GM12865 (cell line): ENCODE measurements around the gene XPNPEP3.
"Not testable (repeated sequence)": the region's sequence is repeated elsewhere in the genome, so short reads cannot be mapped to it uniquely, and the experiment has no call there.

ENCODE experiments used
- DNase-seq: peaks from one replicate; pipeline ENCODE4 v3.0.0; 2010; ENCODE audit warnings: low read depth
- H3K4me3 ChIP-seq: 2 replicates; pipeline ENCODE4 v1.5.1; 2011; ENCODE audit warnings: mild to moderate bottlenecking, low read depth, low read length, control low read depth
- TF ChIP-seq, protein P1 (sequence below): IDR thresholded peaks from 2 replicates; pipeline ENCODE4 v1.5.1; 2011; ENCODE audit warnings: low read length, control low read depth, low read depth, inconsistent platforms; ENCODE audit not compliant: insufficient read depth; ENCODE audit errors: missing control alignments

XPNPEP3 gene

DNA sequence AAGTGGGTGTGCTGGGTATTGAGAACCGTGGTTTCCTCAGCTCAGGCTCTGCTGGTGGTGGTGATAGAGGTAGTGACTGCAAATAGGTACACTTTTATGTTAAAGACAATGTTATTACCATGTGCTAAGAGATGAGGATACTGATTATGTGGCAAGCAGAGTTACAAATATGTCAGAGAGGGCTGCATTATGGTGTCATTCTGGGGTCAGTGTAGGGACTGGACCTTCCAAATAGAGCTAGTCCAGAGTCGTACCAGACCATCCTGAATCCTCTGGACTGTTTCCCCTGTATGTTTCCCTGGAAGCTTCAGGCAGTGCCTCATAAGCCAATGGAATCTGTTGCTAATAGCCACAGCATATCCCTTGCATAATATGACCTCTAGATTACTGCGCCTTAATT lies 5.1 kb downstream of the XPNPEP3 start, which contains the start of gene DNAJB7:
Gene DNAJB7 (minus strand): TSS at position 101 of the 400 bp plus-strand sequence. CDS start 119 bp downstream, outside the sequence.
- DNase-seq, result no peak
- TF ChIP-seq, protein P1, sequence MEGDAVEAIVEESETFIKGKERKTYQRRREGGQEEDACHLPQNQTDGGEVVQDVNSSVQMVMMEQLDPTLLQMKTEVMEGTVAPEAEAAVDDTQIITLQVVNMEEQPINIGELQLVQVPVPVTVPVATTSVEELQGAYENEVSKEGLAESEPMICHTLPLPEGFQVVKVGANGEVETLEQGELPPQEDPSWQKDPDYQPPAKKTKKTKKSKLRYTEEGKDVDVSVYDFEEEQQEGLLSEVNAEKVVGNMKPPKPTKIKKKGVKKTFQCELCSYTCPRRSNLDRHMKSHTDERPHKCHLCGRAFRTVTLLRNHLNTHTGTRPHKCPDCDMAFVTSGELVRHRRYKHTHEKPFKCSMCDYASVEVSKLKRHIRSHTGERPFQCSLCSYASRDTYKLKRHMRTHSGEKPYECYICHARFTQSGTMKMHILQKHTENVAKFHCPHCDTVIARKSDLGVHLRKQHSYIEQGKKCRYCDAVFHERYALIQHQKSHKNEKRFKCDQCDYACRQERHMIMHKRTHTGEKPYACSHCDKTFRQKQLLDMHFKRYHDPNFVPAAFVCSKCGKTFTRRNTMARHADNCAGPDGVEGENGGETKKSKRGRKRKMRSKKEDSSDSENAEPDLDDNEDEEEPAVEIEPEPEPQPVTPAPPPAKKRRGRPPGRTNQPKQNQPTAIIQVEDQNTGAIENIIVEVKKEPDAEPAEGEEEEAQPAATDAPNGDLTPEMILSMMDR, result no peak
- H3K4me3 ChIP-seq, result no peak within 1 kb of the TSS

- DNase-seq, result no peak
- no peak overlapping the region for H3K4me3 ChIP-seq
- TF ChIP-seq, protein P1, result no peak
Observed at GRCh38 chr22:40862537-40862936, 5.6 kb downstream of the XPNPEP3 start.

- TF ChIP-seq, protein P1, result no peak
- no peak overlapping the region for H3K4me3 ChIP-seq
- DNase-seq, result no peak
Observed at GRCh38 chr22:40867109-40867508, 10.2 kb downstream of the XPNPEP3 start.

DNA sequence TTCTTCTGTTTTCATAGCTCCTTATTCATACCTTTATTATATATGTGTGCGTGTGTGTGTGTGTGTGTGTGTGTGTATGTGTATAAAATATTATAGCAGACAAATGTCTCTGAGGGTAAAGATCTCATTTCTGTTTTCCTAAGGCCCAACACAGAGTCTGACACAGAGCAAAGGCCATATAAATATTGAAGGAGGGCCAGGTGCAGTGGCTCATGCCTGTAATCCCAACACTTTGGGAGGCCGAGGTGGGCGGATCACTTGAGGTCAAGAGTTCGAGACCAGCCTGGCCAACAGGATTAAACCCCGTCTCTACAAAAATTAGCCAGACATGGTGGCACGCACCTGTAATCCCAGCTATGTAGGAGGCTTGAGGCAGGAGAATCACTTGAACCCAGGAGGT lies 11.4 kb downstream of the XPNPEP3 start:
- DNase-seq, H3K4me3 ChIP-seq: not testable (repeated sequence)

- no peak for DNase-seq
- no peak overlapping the region for H3K4me3 ChIP-seq
- TF ChIP-seq, protein P1, result no peak
Observed at GRCh38 chr22:40874016-40874415, 17.1 kb downstream of the XPNPEP3 start.

GRCh38 chr22:40875111-40875510 lies 18.2 kb downstream of the XPNPEP3 start:
- no peak for DNase-seq
- TF ChIP-seq, protein P1, result no peak
- H3K4me3 ChIP-seq, result no peak overlapping the region

GRCh38 chr22:40876907-40877306 lies 20.0 kb downstream of the XPNPEP3 start:
- no peak for DNase-seq
- TF ChIP-seq, protein P1, result no peak

More at GRCh38 chr22:40876907-40877306, 20.0 kb downstream of the XPNPEP3 start:
- H3K4me3 ChIP-seq, result no peak overlapping the region
